CD4-positive, alpha-beta T cell treated with Interleukin-6 for 4 hours (primary cell): ENCODE measurements around the gene ANKRA2.

ENCODE experiments used
- DNase-seq: peaks from one replicate; pipeline ENCODE4 v3.0.0-alpha.2; 2020; ENCODE audit warnings: mixed read lengths

The ANKRA2 gene, protein sequence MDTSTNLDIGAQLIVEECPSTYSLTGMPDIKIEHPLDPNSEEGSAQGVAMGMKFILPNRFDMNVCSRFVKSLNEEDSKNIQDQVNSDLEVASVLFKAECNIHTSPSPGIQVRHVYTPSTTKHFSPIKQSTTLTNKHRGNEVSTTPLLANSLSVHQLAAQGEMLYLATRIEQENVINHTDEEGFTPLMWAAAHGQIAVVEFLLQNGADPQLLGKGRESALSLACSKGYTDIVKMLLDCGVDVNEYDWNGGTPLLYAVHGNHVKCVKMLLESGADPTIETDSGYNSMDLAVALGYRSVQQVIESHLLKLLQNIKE

DNA sequence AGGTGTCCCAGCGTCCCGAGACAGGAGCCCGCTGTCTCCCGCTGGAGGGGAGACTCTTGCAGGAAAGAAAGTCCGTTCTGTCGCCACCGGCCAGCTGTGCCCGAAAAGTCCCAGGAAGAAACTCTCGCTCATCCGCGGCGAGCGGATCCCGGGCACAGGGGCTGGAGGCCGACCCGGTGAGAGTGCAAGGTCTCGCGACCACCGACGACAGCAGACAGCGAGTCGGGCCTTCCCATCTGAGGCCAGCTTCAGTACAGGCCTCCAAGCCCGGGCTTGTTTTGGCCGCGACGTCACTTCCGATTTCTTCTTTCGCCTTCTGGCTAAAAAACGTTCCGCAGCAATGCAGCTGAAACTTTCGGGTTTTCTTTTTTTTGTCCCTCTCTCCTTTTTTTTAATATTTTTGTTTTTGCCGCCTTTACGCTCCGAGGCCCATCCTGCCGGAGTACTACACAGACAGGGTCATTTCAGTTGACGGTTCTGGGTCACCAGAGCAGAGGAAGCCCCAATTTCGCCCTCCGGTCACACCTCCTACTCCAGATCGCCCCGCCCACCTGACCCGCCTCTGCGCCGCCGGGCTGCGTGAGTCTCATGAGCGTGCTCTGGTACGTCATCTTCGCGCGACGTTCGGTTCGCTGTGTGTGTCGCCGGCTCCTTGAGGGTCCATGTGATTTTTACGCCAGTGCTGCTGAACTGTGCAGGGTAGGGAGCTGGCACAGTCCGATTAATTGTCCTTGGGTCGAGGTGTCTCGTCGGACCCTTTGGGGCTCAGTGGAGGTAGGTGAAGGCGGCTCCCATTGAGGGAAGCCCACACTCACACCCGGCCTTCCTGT, at the start of gene ANKRA2, which contains the start of gene UTP15:
TSS of gene ANKRA2 (minus strand) at position 501 of the 830 bp plus-strand sequence. CDS start 2,758 bp downstream, outside the sequence.
TSS of gene UTP15 (plus strand) at position 605 of the 830 bp plus-strand sequence. CDS start 1,602 bp downstream, outside the sequence.
- peak; percentile 99 for DNase-seq

GRCh38 chr5:73615085-73615484, 49.6 kb upstream of the ANKRA2 start:
- no peak for DNase-seq

DNA sequence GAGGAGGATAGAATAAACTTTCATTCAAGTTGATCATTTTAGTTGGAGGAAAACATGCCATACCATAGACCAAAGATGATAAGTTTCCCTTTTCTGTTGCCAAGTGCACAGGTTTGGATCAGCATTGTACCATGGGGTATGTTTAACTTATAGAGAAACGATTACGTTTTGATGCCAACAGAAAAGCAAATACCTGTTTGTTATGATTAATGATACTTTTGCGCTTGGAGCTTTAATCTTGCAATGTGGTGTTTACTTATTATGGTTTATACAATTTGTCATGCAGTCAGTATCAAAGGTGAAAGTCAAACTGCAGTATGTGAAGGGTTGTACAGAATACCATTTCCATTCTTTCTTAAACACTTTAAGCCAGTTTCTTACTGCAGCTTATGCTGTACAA, 47.4 kb upstream of the ANKRA2 start:
- no peak for DNase-seq

- no peak for DNase-seq
Observed at GRCh38 chr5:73607228-73607627, 41.8 kb upstream of the ANKRA2 start.

- DNase-seq, result no peak
Observed at GRCh38 chr5:73606206-73606753, 40.8 kb upstream of the ANKRA2 start.

DNA sequence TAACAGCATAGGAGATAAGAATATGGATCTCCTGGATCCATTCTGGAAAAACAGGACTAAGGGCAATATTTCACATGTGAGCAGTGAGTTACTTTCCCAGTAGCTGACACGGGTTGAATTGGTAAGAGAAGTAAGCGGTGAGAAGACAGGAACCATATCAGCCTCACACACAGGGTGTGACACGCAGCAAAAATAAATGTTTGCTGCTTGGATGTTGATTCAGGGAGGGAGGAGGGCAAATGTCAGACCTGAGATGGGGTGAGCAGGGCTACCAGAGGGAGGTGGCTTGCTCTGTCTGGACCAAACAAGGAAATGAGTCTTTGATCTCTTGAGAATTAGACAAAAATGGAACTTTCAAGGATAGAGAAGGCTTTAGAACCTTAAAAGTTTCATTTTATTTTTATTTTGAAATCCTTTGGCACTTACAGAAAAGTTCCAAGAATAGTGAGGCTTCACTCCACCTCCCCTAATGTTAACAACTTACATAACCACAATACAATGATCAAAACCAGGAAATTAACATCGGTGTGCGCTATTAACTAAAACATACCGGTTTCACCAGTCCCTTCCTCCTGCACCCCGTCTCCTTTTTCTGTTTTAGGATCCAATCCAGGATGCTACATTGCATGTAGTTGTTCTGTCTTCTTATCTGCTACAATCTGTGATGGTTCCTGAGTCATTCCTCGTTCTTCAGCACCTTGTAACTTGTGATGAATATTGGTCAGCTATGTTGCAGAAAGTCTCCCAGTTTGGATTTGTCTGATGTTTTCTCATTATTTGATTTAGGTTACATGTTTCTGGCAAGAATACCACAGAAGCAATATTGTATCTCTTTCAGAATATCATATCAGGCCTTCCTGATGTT, 40.0 kb upstream of the ANKRA2 start:
- DNase-seq, result no peak

GRCh38 chr5:73603998-73604397, 38.6 kb upstream of the ANKRA2 start:
- no peak for DNase-seq

GRCh38 chr5:73599380-73599779, 33.9 kb upstream of the ANKRA2 start:
- no peak for DNase-seq

DNA sequence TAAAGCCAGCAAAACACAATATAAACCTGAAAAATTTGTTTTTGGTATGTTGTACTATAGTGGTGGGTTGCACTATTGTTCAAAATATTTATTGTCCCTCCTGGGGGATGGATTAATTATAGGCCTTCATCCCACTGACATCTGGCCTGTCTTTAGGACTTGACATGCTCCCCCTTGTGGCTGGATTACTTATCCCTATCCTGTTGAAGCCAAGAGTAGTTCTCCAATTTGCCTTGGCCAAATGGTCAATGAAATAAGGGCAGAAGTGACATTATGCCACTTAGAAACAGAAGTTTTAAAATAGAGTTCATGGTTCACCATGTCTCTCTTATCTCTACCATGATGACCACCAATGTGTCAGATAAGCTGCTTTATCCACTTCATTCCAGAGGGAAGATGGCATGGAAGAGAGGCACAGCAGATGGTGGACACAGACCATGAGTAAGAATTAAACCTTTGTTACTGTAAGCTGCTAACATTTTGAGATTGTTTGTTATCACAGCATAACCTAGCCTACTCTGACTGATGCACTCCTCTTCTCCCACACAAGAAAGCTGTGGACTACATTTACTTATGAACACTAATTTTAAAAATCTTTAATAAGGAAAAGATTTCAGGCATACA, 31.4 kb upstream of the ANKRA2 start:
- DNase-seq, result no peak

- no peak for DNase-seq
Observed at GRCh38 chr5:73592551-73592950, 27.1 kb upstream of the ANKRA2 start.

GRCh38 chr5:73591698-73592501, 26.5 kb upstream of the ANKRA2 start:
- DNase-seq, result no peak

DNA sequence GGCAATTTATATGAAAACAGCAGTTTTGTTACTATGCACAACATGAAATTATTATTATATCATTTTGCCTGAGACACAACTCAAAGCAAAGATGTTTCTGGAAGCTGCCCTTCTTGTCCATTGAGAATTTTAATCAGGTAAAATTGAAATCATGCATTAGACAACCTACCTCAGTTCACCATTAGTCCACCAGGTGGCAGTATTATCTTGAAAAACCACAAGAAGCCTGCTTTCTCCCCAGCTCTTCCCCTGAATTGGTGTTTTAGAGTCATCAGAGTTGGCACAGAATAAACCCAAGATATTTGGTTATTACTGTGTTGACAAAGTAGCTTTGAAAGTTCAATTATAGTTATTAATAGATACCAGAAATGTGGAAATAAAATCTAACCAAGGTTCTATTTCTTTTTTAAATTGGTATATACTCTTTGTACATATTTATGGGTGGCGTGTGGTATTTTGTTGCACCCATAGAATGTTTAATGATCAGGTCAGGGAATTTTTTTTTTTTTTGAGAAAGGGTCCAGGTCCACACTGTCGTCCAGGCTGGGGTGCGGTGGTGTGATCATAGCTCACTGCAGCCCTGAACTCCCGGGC, 25.8 kb upstream of the ANKRA2 start:
- DNase-seq, result peak; percentile 65

DNA sequence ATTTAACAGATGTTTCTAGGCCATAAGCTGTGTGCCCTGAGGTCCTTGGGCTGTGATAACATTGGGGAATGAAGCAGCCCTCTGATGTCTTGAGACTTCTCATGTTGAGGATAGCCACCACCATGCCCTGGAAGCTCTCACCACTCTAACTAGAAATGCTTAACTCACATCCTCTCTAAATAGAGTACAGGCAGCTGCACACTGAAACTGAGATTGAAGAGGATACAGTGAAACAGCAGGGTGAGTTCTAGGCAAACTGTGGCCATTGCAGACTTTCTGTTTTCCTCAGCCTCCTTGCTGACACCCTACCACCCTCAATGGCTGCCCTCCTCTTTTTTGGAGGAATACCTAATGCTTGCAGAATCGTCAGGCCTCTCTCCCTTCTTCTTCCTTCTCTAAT, 22.5 kb upstream of the ANKRA2 start:
- DNase-seq, result no peak

- no peak for DNase-seq
Observed at GRCh38 chr5:73582285-73583145, 17.1 kb upstream of the ANKRA2 start.

- DNase-seq, result no peak
Observed at GRCh38 chr5:73565969-73566547, 619 bp upstream of the ANKRA2 start.

- DNase-seq, result peak; percentile 8
Observed at GRCh38 chr5:73564675-73565074, 764 bp downstream of the ANKRA2 start.

DNA sequence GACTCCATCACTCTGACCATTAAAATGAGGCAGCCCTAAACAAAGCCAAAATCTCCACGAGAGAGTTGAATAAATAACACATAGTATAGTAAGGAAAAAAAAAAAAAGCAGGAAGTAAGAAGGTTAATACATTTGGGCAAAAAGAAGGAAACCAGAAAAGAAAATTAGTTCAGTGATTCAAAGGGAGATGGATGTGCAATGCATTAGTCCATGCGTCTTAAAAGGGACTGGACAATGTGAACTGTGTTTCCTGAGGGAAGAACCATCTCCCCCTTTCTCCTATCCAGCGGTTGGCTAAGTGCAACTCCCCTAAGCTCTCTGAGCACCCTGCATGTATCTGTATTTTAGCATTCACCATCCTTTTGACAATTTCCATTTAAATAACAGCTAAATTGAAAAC, 1.4 kb downstream of the ANKRA2 start:
- no peak for DNase-seq

GRCh38 chr5:73558950-73559349, 6.5 kb downstream of the ANKRA2 start:
- DNase-seq, result no peak

- no peak for DNase-seq
Observed at GRCh38 chr5:73552642-73553041, 12.8 kb downstream of the ANKRA2 start.

- DNase-seq, result no peak
Observed at GRCh38 chr5:73550016-73550415, 15.4 kb downstream of the ANKRA2 start.
